ENCODE data around the gene LRRC41. TPM values are rescaled to one million over a fixed set of nuclear protein-coding genes. Genes with fewer than 3 reads are reported as not detected.

The LRRC41 gene
- total and polyA plus RNA-seq, 2 experiments from 2014 or later, result 20.1 to 69.4 TPM

DNA sequence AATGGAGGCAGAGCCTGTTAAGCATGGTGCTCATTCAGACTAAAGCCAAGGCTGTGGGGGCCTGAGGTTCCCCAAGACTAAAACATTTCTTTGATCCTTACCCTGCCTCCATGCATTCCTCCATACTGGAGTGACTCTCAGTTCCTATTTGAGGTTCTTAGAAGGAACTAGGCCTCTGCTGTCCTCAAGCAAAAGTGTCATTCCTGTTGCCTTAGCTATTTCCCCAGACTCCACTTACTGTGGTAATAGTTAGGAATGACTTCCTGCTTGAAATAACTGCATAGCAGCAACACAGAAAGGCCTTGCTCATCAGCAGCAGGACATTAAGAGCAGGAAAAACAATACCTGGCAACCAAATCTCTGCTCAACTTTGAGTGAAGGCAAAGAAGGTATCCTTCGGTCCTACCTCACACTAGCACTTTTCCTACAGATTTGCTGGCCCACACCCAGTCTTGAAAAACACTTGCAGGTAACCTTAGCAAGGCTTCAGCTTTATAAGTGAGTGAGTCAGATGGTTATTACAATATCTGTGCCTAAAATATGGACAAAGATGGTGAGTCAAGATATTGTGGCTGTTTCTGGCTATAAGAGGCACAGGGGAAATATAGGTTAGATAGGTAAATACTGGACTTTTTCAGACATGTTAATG lies 14.8 kb downstream of the LRRC41 start:
- H3K4me3 Mint-ChIP-seq, result no peak overlapping the region
- H3K36me3 ChIP-seq (ENCODE audit: insufficient read depth), result no peaks in the 10 kb centered on the region
- H3K36me3 Mint-ChIP-seq (ENCODE audit: low read depth), result peaks cover 40% of the 10 kb centered on the region
- no peaks in the 10 kb centered on the region; the same call in 1 of the 2 replicates for H4K20me1 ChIP-seq (replicated peaks; ENCODE audit: insufficient read depth)
- H3K27me3 ChIP-seq (ENCODE audit: insufficient read depth), result no peaks in the 10 kb centered on the region
- peaks cover 18% of the 10 kb centered on the region for H3K4me1 Mint-ChIP-seq
- H3K9me2 ChIP-seq (ENCODE audit: insufficient read depth), result no peaks in the 10 kb centered on the region
- H3K27ac Mint-ChIP-seq, result peak overlapping the region; percentile 24; the same call in 1 of the 2 replicates
- 0 out of 2 replicates have a peak, but pooled peaks cover 5% of the 10 kb centered on the region for H3K4me1 ChIP-seq (ENCODE audit: insufficient read depth)
- no peaks in the 10 kb centered on the region for H3K9me3 Mint-ChIP-seq
- DNase-seq (ENCODE audit: low spot score), result peak; percentile 17
- H3F3A ChIP-seq (replicated peaks; ENCODE audit: low read depth), result peaks cover 10% of the 10 kb centered on the region; the same call in 1 of the 2 replicates
- H3K4me3 ChIP-seq, result no peak overlapping the region
- no peak overlapping the region for H2AFZ ChIP-seq
- H3K79me2 ChIP-seq (replicated peaks; ENCODE audit: insufficient read depth), result no peaks in the 10 kb centered on the region
- TF ChIP-seq JUNB (IDR thresholded peaks at IDR 0.05; ENCODE audit: unreplicated experiment), result no peak
- TF ChIP-seq, protein P1, sequence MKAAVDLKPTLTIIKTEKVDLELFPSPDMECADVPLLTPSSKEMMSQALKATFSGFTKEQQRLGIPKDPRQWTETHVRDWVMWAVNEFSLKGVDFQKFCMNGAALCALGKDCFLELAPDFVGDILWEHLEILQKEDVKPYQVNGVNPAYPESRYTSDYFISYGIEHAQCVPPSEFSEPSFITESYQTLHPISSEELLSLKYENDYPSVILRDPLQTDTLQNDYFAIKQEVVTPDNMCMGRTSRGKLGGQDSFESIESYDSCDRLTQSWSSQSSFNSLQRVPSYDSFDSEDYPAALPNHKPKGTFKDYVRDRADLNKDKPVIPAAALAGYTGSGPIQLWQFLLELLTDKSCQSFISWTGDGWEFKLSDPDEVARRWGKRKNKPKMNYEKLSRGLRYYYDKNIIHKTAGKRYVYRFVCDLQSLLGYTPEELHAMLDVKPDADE (IDR thresholded peaks at IDR 0.05), result no peak
- TF ChIP-seq, protein P2, sequence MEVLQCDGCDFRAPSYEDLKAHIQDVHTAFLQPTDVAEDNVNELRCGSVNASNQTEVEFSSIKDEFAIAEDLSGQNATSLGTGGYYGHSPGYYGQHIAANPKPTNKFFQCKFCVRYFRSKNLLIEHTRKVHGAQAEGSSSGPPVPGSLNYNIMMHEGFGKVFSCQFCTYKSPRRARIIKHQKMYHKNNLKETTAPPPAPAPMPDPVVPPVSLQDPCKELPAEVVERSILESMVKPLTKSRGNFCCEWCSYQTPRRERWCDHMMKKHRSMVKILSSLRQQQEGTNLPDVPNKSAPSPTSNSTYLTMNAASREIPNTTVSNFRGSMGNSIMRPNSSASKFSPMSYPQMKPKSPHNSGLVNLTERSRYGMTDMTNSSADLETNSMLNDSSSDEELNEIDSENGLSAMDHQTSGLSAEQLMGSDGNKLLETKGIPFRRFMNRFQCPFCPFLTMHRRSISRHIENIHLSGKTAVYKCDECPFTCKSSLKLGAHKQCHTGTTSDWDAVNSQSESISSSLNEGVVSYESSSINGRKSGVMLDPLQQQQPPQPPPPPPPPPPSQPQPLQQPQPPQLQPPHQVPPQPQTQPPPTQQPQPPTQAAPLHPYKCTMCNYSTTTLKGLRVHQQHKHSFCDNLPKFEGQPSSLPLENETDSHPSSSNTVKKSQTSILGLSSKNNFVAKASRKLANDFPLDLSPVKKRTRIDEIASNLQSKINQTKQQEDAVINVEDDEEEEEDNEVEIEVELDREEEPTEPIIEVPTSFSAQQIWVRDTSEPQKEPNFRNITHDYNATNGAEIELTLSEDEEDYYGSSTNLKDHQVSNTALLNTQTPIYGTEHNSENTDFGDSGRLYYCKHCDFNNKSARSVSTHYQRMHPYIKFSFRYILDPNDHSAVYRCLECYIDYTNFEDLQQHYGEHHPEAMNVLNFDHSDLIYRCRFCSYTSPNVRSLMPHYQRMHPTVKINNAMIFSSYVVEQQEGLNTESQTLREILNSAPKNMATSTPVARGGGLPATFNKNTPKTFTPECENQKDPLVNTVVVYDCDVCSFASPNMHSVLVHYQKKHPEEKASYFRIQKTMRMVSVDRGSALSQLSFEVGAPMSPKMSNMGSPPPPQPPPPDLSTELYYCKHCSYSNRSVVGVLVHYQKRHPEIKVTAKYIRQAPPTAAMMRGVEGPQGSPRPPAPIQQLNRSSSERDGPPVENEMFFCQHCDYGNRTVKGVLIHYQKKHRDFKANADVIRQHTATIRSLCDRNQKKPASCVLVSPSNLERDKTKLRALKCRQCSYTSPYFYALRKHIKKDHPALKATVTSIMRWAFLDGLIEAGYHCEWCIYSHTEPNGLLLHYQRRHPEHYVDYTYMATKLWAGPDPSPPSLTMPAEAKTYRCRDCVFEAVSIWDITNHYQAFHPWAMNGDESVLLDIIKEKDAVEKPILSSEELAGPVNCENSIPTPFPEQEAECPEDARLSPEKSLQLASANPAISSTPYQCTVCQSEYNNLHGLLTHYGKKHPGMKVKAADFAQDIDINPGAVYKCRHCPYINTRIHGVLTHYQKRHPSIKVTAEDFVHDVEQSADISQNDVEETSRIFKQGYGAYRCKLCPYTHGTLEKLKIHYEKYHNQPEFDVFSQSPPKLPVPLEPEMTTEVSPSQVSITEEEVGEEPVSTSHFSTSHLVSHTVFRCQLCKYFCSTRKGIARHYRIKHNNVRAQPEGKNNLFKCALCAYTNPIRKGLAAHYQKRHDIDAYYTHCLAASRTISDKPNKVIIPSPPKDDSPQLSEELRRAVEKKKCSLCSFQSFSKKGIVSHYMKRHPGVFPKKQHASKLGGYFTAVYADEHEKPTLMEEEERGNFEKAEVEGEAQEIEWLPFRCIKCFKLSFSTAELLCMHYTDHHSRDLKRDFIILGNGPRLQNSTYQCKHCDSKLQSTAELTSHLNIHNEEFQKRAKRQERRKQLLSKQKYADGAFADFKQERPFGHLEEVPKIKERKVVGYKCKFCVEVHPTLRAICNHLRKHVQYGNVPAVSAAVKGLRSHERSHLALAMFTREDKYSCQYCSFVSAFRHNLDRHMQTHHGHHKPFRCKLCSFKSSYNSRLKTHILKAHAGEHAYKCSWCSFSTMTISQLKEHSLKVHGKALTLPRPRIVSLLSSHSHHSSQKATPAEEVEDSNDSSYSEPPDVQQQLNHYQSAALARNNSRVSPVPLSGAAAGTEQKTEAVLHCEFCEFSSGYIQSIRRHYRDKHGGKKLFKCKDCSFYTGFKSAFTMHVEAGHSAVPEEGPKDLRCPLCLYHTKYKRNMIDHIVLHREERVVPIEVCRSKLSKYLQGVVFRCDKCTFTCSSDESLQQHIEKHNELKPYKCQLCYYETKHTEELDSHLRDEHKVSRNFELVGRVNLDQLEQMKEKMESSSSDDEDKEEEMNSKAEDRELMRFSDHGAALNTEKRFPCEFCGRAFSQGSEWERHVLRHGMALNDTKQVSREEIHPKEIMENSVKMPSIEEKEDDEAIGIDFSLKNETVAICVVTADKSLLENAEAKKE (CRISPR knock-in tag; IDR thresholded peaks at IDR 0.05), result no peak
- TF ChIP-seq, protein P3, sequence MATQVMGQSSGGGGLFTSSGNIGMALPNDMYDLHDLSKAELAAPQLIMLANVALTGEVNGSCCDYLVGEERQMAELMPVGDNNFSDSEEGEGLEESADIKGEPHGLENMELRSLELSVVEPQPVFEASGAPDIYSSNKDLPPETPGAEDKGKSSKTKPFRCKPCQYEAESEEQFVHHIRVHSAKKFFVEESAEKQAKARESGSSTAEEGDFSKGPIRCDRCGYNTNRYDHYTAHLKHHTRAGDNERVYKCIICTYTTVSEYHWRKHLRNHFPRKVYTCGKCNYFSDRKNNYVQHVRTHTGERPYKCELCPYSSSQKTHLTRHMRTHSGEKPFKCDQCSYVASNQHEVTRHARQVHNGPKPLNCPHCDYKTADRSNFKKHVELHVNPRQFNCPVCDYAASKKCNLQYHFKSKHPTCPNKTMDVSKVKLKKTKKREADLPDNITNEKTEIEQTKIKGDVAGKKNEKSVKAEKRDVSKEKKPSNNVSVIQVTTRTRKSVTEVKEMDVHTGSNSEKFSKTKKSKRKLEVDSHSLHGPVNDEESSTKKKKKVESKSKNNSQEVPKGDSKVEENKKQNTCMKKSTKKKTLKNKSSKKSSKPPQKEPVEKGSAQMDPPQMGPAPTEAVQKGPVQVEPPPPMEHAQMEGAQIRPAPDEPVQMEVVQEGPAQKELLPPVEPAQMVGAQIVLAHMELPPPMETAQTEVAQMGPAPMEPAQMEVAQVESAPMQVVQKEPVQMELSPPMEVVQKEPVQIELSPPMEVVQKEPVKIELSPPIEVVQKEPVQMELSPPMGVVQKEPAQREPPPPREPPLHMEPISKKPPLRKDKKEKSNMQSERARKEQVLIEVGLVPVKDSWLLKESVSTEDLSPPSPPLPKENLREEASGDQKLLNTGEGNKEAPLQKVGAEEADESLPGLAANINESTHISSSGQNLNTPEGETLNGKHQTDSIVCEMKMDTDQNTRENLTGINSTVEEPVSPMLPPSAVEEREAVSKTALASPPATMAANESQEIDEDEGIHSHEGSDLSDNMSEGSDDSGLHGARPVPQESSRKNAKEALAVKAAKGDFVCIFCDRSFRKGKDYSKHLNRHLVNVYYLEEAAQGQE (IDR thresholded peaks at IDR 0.05; ENCODE audit: unreplicated experiment), result no peak
- no peak for TF ChIP-seq POLR2AphosphoS5 (IDR thresholded peaks at IDR 0.05; ENCODE audit: low read depth)
- TF ChIP-seq STAT1 (IDR thresholded peaks at IDR 0.05; ENCODE audit: unreplicated experiment), result no peak
- no peak for TF ChIP-seq CREB1 (CRISPR knock-in tag; IDR thresholded peaks at IDR 0.05; ENCODE audit: low read depth)
- no peak for TF ChIP-seq NANOG (IDR thresholded peaks at IDR 0.05; ENCODE audit: borderline replicate concordance)
- no peak for TF ChIP-seq ZNF114 (CRISPR knock-in tag; IDR thresholded peaks at IDR 0.05)
- TF ChIP-seq EZH2phosphoT487 (IDR thresholded peaks at IDR 0.05; ENCODE audit: unreplicated experiment), result no peak
- H3K4me2 ChIP-seq, result no peak overlapping the region
- ATAC-seq, result no peak; the same call in 1 of the 3 replicates
- H3K27ac ChIP-seq (ENCODE audit: low read depth), result peak overlapping the region; percentile 76
- peaks cover 12% of the 10 kb centered on the region for H3K27me3 Mint-ChIP-seq (ENCODE audit: insufficient read depth, low read depth, poor library complexity)

Measured in GM23338 (cell line).